Suprapubic skin (tissue), 3 donors: Measurements from ENCODE around the gene IGSF22.

Source experiments
- CTCF ChIP-seq, 2 donors: fragments of 200-600 bp in 1 of 2; fragments of 450-650 bp in 1 of 2; sonication (generic) in 1 of 2; IDR thresholded peaks; one replicate each; pipeline ENCODE4 v1.5.1; 2016 to 2019; ENCODE audit warnings: antibody characterized with exemption in 2 of 2, mild to moderate bottlenecking in 1 of 2, moderate library complexity in 1 of 2
- POLR2A ChIP-seq, 2 donors: fragments of 450-650 bp; IDR thresholded peaks; one replicate each; pipeline ENCODE4 v1.6.1; 2017; ENCODE audit warnings: antibody characterized with exemption in 2 of 2, mild to moderate bottlenecking in 2 of 2, moderate library complexity in 2 of 2

- TF ChIP-seq POLR2A (IDR thresholded peaks at IDR 0.05) (no peak), CTCF (IDR thresholded peaks at IDR 0.05) (no peak)
Measured at GRCh38 chr11:18704045-18704645, 21.8 kb downstream of the IGSF22 start.
